Stomach (tissue), 4 donors: ENCODE data around the gene AANAT.

ENCODE experiments used
- EP300 ChIP-seq: sonication (generic); formaldehyde crosslinking; IDR thresholded peaks from one replicate; pipeline ENCODE4 v1.6.1; 2017; ENCODE audit warnings: antibody characterized with exemption
- POLR2A ChIP-seq, 4 donors: fragments of 450-650 bp; IDR thresholded peaks; one replicate each; pipeline ENCODE4 v1.6.1; 2016; ENCODE audit warnings: antibody characterized with exemption in 4 of 4, control low read depth in 2 of 4, mild to moderate bottlenecking in 1 of 4, moderate library complexity in 1 of 4
- TF ChIP-seq, protein P1 (sequence below), 7 experiments: fragments of 450-650 bp in 4 of 7; fragments of 200-600 bp in 3 of 7; sonication (generic) in 3 of 7; IDR thresholded peaks; one replicate each; pipeline ENCODE4 v1.5.1; 2016 to 2019; ENCODE audit warnings: antibody characterized with exemption in 7 of 7, control low read depth in 2 of 7, mild to moderate bottlenecking in 1 of 7

DNA sequence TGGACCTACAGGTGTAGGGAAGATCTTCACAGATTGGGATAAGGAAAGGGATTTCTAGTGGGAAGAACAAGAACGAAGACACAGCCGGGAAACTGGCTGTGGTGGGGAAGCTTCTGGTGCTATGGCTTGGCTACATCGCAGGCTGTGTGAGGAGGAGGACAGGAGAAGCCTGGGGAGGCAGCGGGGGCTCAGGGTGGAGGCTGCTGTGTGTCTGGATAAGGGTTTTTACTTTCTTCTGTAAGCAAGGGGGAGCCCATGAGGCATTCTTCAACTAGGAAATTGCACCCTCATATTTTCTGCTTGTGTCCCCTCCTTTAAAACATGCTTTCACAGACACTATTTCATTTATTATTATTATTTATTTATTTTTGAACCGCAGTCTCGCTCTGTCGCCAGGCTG lies 36.7 kb downstream of the AANAT start:
- TF ChIP-seq EP300: no peak
- TF ChIP-seq POLR2A (IDR thresholded peaks at IDR 0.05): no peak
- TF ChIP-seq, protein P1, sequence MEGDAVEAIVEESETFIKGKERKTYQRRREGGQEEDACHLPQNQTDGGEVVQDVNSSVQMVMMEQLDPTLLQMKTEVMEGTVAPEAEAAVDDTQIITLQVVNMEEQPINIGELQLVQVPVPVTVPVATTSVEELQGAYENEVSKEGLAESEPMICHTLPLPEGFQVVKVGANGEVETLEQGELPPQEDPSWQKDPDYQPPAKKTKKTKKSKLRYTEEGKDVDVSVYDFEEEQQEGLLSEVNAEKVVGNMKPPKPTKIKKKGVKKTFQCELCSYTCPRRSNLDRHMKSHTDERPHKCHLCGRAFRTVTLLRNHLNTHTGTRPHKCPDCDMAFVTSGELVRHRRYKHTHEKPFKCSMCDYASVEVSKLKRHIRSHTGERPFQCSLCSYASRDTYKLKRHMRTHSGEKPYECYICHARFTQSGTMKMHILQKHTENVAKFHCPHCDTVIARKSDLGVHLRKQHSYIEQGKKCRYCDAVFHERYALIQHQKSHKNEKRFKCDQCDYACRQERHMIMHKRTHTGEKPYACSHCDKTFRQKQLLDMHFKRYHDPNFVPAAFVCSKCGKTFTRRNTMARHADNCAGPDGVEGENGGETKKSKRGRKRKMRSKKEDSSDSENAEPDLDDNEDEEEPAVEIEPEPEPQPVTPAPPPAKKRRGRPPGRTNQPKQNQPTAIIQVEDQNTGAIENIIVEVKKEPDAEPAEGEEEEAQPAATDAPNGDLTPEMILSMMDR (IDR thresholded peaks at IDR 0.05): no peak
